ENCODE data around the gene CYP4F8.

DNA sequence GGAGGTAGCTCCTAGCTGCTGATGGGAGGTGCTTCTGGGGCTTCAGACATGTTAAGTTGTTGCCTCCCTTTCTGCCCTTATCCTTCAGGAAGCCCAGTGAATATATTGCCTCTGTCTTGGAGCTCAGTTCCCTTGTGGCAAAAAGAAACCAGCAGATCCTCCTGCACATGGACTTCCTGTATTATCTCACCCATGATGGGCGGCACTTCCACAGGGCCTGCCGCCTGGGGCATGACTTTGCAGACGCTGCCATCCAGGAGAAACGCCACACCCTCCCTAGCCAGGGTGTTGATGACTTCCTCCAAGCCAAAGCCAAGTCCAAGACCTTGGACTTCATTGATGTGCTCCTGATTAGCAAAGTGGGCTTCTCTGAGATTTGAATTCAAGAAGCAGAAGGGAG, 51.9 kb downstream of the CYP4F8 start:
- TF ChIP-seq, protein P1, sequence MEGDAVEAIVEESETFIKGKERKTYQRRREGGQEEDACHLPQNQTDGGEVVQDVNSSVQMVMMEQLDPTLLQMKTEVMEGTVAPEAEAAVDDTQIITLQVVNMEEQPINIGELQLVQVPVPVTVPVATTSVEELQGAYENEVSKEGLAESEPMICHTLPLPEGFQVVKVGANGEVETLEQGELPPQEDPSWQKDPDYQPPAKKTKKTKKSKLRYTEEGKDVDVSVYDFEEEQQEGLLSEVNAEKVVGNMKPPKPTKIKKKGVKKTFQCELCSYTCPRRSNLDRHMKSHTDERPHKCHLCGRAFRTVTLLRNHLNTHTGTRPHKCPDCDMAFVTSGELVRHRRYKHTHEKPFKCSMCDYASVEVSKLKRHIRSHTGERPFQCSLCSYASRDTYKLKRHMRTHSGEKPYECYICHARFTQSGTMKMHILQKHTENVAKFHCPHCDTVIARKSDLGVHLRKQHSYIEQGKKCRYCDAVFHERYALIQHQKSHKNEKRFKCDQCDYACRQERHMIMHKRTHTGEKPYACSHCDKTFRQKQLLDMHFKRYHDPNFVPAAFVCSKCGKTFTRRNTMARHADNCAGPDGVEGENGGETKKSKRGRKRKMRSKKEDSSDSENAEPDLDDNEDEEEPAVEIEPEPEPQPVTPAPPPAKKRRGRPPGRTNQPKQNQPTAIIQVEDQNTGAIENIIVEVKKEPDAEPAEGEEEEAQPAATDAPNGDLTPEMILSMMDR (IDR thresholded peaks at IDR 0.05) = no peak
- TF ChIP-seq POLR2A (IDR thresholded peaks at IDR 0.05) = no peak

Data from heart left ventricle (tissue), 13 donors.